Choroid plexus epithelial cell (primary cell): ENCODE data around the gene TLE3.

Experiments
- DNase-seq: peaks from one replicate; pipeline ENCODE4 v3.0.0-alpha.2; 2010; ENCODE audit warnings: low read depth
- H3K4me3 ChIP-seq: 2 replicates; pipeline ENCODE4 v1.5.1; 2011; ENCODE audit warnings: low read depth, mild to moderate bottlenecking, control low read depth, low read length, moderate library complexity
- CTCF ChIP-seq: conservative IDR thresholded peaks from 2 replicates; pipeline ENCODE4 v1.5.1; 2011; ENCODE audit warnings: low read depth, mild to moderate bottlenecking, control low read depth, inconsistent platforms, low read length, moderate library complexity

TLE3 gene

GRCh38 chr15:70042553-70043214 lies 55.0 kb downstream of the TLE3 start:
- DNase-seq, result no peak
- H3K4me3 ChIP-seq, result no peak overlapping the region
- no peak for TF ChIP-seq CTCF

GRCh38 chr15:70039917-70040316 lies 57.8 kb downstream of the TLE3 start:
- no peak for TF ChIP-seq CTCF
- DNase-seq, result no peak
- no peak overlapping the region for H3K4me3 ChIP-seq

- no peak overlapping the region for H3K4me3 ChIP-seq
- DNase-seq, result no peak
- no peak for TF ChIP-seq CTCF
These were observed 58.9 kb downstream of the TLE3 start for GRCh38 chr15:70038730-70039392.

GRCh38 chr15:70037292-70037640 lies 60.5 kb downstream of the TLE3 start:
- no peak for TF ChIP-seq CTCF
- DNase-seq, result no peak
- no peak overlapping the region for H3K4me3 ChIP-seq

GRCh38 chr15:70036585-70037291 lies 61.0 kb downstream of the TLE3 start:
- H3K4me3 ChIP-seq, result no peak overlapping the region
- no peak for DNase-seq
- no peak for TF ChIP-seq CTCF

- no peak for DNase-seq
- H3K4me3 ChIP-seq, result no peak overlapping the region
- TF ChIP-seq CTCF, result no peak
These were observed 62.0 kb downstream of the TLE3 start for GRCh38 chr15:70035719-70036077.
